ENCODE measurements around the gene LARP1B. TPM values are rescaled to one million over a fixed set of nuclear protein-coding genes. Genes with fewer than 3 reads are reported as not detected.

The LARP1B gene
- total RNA-seq, 2 experiments from 2014 or later, result 16.5 to 21.0 TPM

- no peak overlapping the region for H2AFZ ChIP-seq (ENCODE audit: low read length)
- H3K4me1 ChIP-seq (ENCODE audit: insufficient read depth, low read length, poor library complexity, severe bottlenecking), result no peaks in the 10 kb centered on the region
- no peaks in the 10 kb centered on the region for H3K9me2 ChIP-seq (ENCODE audit: insufficient read depth, low read length)
- TF ChIP-seq EZH2phosphoT487 (IDR thresholded peaks at IDR 0.05; ENCODE audit: borderline replicate concordance, low read depth, low read length), result no peak
- TF ChIP-seq CTCF (conservative IDR thresholded peaks at IDR 0.05; ENCODE audit: low read length), result no peak
- no peak overlapping the region for H3K4me3 ChIP-seq (ENCODE audit: low read depth, low read length, poor library complexity, severe bottlenecking)
- no TSS peak for BruUV-seq (replicated peaks)
- intact Hi-C loops (cut with micrococcal nuclease; ENCODE audit: unreplicated experiment), result no loop called here
- no peaks in the 10 kb centered on the region for H3K79me2 ChIP-seq (ENCODE audit: insufficient read depth, low read depth, low read length)
- no peaks in the 10 kb centered on the region for H4K20me1 ChIP-seq (ENCODE audit: insufficient read depth, low read length)
- no peak overlapping the region for H3K27ac ChIP-seq (ENCODE audit: low read depth, low read length, poor library complexity, severe bottlenecking)
- no peak for DNase-seq (ENCODE audit: low spot score)
- CTCF ChIA-PET (ENCODE audit: unreplicated experiment), result no interaction called here
- no peaks in the 10 kb centered on the region for H3K36me3 ChIP-seq (ENCODE audit: insufficient read depth, low read length)
- H3K9me3 ChIP-seq (ENCODE audit: low read length), result no peaks in the 10 kb centered on the region
- no peak overlapping the region for H3K4me2 ChIP-seq (ENCODE audit: low read length)
- POLR2A ChIA-PET, result interaction anchor here (0.7 kb wide), 2 partner anchors 60 to 370 kb away, joined by 3 to 4 read pairs; no protein-coding TSS in a partner anchor
These were observed 108.1 kb downstream of the LARP1B start for GRCh38 chr4:128169245-128169644.

GRCh38 chr4:128176643-128177042, 115.5 kb downstream of the LARP1B start:
- Histone ChIP-seq H4K20me1 (ENCODE audit: insufficient read depth, low read length) (no peaks in the 10 kb centered on the region), H3K4me2 (ENCODE audit: low read length) (no peak overlapping the region), H3K4me3 (ENCODE audit: low read depth, low read length, poor library complexity, severe bottlenecking) (no peak overlapping the region), H3K9me2 (ENCODE audit: insufficient read depth, low read length) (no peaks in the 10 kb centered on the region), H3K36me3 (ENCODE audit: insufficient read depth, low read length) (no peaks in the 10 kb centered on the region), H2AFZ (ENCODE audit: low read length) (no peak overlapping the region), H3K27ac (ENCODE audit: low read depth, low read length, poor library complexity, severe bottlenecking) (no peak overlapping the region), H3K4me1 (ENCODE audit: insufficient read depth, low read length, poor library complexity, severe bottlenecking) (no peaks in the 10 kb centered on the region), H3K9me3 (ENCODE audit: low read length) (no peaks in the 10 kb centered on the region), H3K79me2 (ENCODE audit: insufficient read depth, low read depth, low read length) (no peaks in the 10 kb centered on the region)
- intact Hi-C loops (cut with micrococcal nuclease; ENCODE audit: unreplicated experiment), result no loop called here
- ChIA-PET POLR2A (no interaction called here), CTCF (ENCODE audit: unreplicated experiment) (no interaction called here)
- TF ChIP-seq CTCF (conservative IDR thresholded peaks at IDR 0.05; ENCODE audit: low read length), result no peak
- no peak for TF ChIP-seq EZH2phosphoT487 (IDR thresholded peaks at IDR 0.05; ENCODE audit: borderline replicate concordance, low read depth, low read length)
- DNase-seq (ENCODE audit: low spot score), result no peak
- no TSS peak for BruUV-seq (replicated peaks)

- Histone ChIP-seq H3K79me2 (ENCODE audit: insufficient read depth, low read depth, low read length) (no peaks in the 10 kb centered on the region), H3K9me2 (ENCODE audit: insufficient read depth, low read length) (no peaks in the 10 kb centered on the region), H3K4me2 (ENCODE audit: low read length) (no peak overlapping the region), H3K9me3 (ENCODE audit: low read length) (no peaks in the 10 kb centered on the region), H2AFZ (ENCODE audit: low read length) (no peak overlapping the region), H3K4me3 (ENCODE audit: low read depth, low read length, poor library complexity, severe bottlenecking) (no peak overlapping the region), H4K20me1 (ENCODE audit: insufficient read depth, low read length) (no peaks in the 10 kb centered on the region), H3K27ac (ENCODE audit: low read depth, low read length, poor library complexity, severe bottlenecking) (no peak overlapping the region), H3K4me1 (ENCODE audit: insufficient read depth, low read length, poor library complexity, severe bottlenecking) (no peaks in the 10 kb centered on the region), H3K36me3 (ENCODE audit: insufficient read depth, low read length) (no peaks in the 10 kb centered on the region)
- TF ChIP-seq EZH2phosphoT487 (IDR thresholded peaks at IDR 0.05; ENCODE audit: borderline replicate concordance, low read depth, low read length), result no peak
- no peak for TF ChIP-seq CTCF (conservative IDR thresholded peaks at IDR 0.05; ENCODE audit: low read length)
- POLR2A ChIA-PET, result interaction anchor here (0.6 to 1.0 kb wide), 4 partner anchors 10 to 157 kb away, joined by 3 to 6 read pairs (median 3); no protein-coding TSS in a partner anchor
- BruUV-seq (replicated peaks), result no TSS peak
- no peak for DNase-seq (ENCODE audit: low spot score)
- intact Hi-C loops (cut with micrococcal nuclease; ENCODE audit: unreplicated experiment), result no loop called here
- CTCF ChIA-PET (ENCODE audit: unreplicated experiment), result no interaction called here
These were observed 116.4 kb downstream of the LARP1B start for GRCh38 chr4:128177498-128177897.

Data from OCI-LY7 (cell line).